Mesendoderm (in vitro differentiated cells): ENCODE measurements around the gene RRP15.

ENCODE experiments used
- DNase-seq: peaks from one replicate; pipeline ENCODE4 v3.0.0; 2013
- H2AK5ac ChIP-seq: 2 replicates; pipeline ENCODE4 v1.6.1; 2013; ENCODE audit warnings: low read length, inconsistent platforms
- H2BK120ac ChIP-seq: 2 replicates; pipeline ENCODE4 v1.6.1; 2013; ENCODE audit warnings: low read depth, mild to moderate bottlenecking, low read length, moderate library complexity, mixed read lengths
- H2BK15ac ChIP-seq: replicated peaks from 2 replicates; pipeline ENCODE4 v1.6.1; 2013; ENCODE audit warnings: low read depth, mild to moderate bottlenecking, moderate library complexity
- H2BK5ac ChIP-seq: 2 replicates; pipeline ENCODE4 v1.6.1; 2013; ENCODE audit warnings: low read length, inconsistent platforms
- H3K18ac ChIP-seq: 2 replicates; pipeline ENCODE4 v1.6.1; 2013; ENCODE audit warnings: mild to moderate bottlenecking, low read length, mixed read lengths
- H3K23ac ChIP-seq: one replicate; pipeline ENCODE4 v1.6.1; 2013; ENCODE audit warnings: low read length
- H3K27ac ChIP-seq: 2 replicates; pipeline ENCODE4 v1.5.1; 2013; ENCODE audit warnings: low read depth, mild to moderate bottlenecking, inconsistent platforms, low read length, moderate library complexity
- H3K27me3 ChIP-seq: 2 replicates; pipeline ENCODE4 v1.6.1; 2013; ENCODE audit warnings: low read length, control low read depth, mild to moderate bottlenecking, inconsistent platforms; ENCODE audit not compliant: insufficient read depth, poor library complexity
- H3K36me3 ChIP-seq: 2 replicates; pipeline ENCODE4 v1.6.1; 2013; ENCODE audit warnings: low read length, inconsistent platforms; ENCODE audit not compliant: control insufficient read depth, insufficient read depth
- H3K4ac ChIP-seq: one replicate; pipeline ENCODE4 v1.6.1; 2013; ENCODE audit warnings: low read depth, mild to moderate bottlenecking, low read length, moderate library complexity
- H3K4me1 ChIP-seq: 2 replicates; pipeline ENCODE4 v1.6.1; 2013; ENCODE audit warnings: low read depth, low read length, inconsistent platforms; ENCODE audit not compliant: control insufficient read depth
- H3K4me2 ChIP-seq: 2 replicates; pipeline ENCODE4 v1.6.1; 2013; ENCODE audit warnings: low read length
- H3K4me3 ChIP-seq: 2 replicates; pipeline ENCODE4 v1.5.1; 2013; ENCODE audit warnings: mild to moderate bottlenecking, low read length
- H3K56ac ChIP-seq: one replicate; pipeline ENCODE4 v1.6.1; 2013; ENCODE audit warnings: low read length
- H3K79me1 ChIP-seq: 2 replicates; pipeline ENCODE4 v1.6.1; 2013; ENCODE audit warnings: low read length, inconsistent platforms
- H3K79me2 ChIP-seq: 2 replicates; pipeline ENCODE4 v1.6.1; 2013; ENCODE audit warnings: mild to moderate bottlenecking, low read length; ENCODE audit not compliant: control insufficient read depth, insufficient read depth
- H3K9ac ChIP-seq: 2 replicates; pipeline ENCODE4 v1.6.1; 2013; ENCODE audit warnings: low read length, inconsistent platforms
- H4K5ac ChIP-seq: one replicate; pipeline ENCODE4 v1.6.1; 2013; ENCODE audit warnings: low read length
- H4K8ac ChIP-seq: one replicate; pipeline ENCODE4 v1.6.1; 2013; ENCODE audit warnings: low read depth, mild to moderate bottlenecking, control low read depth, low read length, moderate library complexity
- WGBS: extraction: QIAGEN DNeasy Blood & Tissue Kit; methylation state at CpG from one replicate; pipeline ENCODE4 v1.1.7; 2013; ENCODE audit warnings: low lambda C conversion rate, missing lambda C conversion rate; ENCODE audit not compliant: insufficient coverage; ENCODE audit errors: extremely low coverage; 5-methylcytosine and 5-hydroxymethylcytosine counted together

RRP15 gene

GRCh38 chr1:218344814-218345672 lies 60.0 kb downstream of the RRP15 start, which contains the start of gene TGFB2:
Gene TGFB2 (plus strand): TSS chr1:218345336. CDS start chr1:218346702, 1,366 bp downstream.
- Histone ChIP-seq H3K27ac (no peak within 1 kb of the TSS), H3K4me3 (peak within 1 kb of the TSS; percentile 46), H3K79me2 (no peaks in the 10 kb centered on the region), H3K9ac (peak within 1 kb of the TSS; percentile 62), H3K79me1 (no peaks in the 10 kb centered on the region), H3K18ac (no peak within 1 kb of the TSS), H3K4me1 (peaks cover 3% of the 10 kb centered on the region), H3K27me3 (peaks cover 6% of the 10 kb centered on the region), H3K4me2 (peak within 1 kb of the TSS; percentile 97), H4K8ac (no peak within 1 kb of the TSS), H2BK120ac (no peak within 1 kb of the TSS), H3K56ac (peak within 1 kb of the TSS; percentile 79), H4K5ac (no peak within 1 kb of the TSS), H3K36me3 (no peaks in the 10 kb centered on the region), H2AK5ac (no peak within 1 kb of the TSS), H3K4ac (no peak within 1 kb of the TSS), H2BK15ac (no peak within 1 kb of the TSS), H3K23ac (peak within 1 kb of the TSS; percentile 25), H2BK5ac (no peak within 1 kb of the TSS)
- DNase-seq, result peak; percentile 68
- WGBS, result no CpG with 5 or more reads among the region's 22 CpGs

- no peak overlapping the region for H4K8ac ChIP-seq
- no peak overlapping the region for H2AK5ac ChIP-seq
- no CpG with 5 or more reads among the region's 64 CpGs for WGBS
- H3K4me3 ChIP-seq, result peak overlapping the region; percentile 46
- no peak overlapping the region for H2BK15ac ChIP-seq
- peaks cover 3% of the 10 kb centered on the region for H3K4me1 ChIP-seq
- no peaks in the 10 kb centered on the region for H3K79me1 ChIP-seq
- peak; percentile 78 for DNase-seq
- H2BK120ac ChIP-seq, result no peak overlapping the region
- H2BK5ac ChIP-seq, result no peak overlapping the region
- H3K18ac ChIP-seq, result no peak overlapping the region
- no peak overlapping the region for H4K5ac ChIP-seq
- peak overlapping the region; percentile 25 for H3K23ac ChIP-seq
- H3K36me3 ChIP-seq, result no peaks in the 10 kb centered on the region
- peak overlapping the region; percentile 79 for H3K56ac ChIP-seq
- peaks cover 6% of the 10 kb centered on the region for H3K27me3 ChIP-seq
- no peak overlapping the region for H3K4ac ChIP-seq
- no peak overlapping the region for H3K27ac ChIP-seq
- peak overlapping the region; percentile 97 for H3K4me2 ChIP-seq
- peak overlapping the region; percentile 62 for H3K9ac ChIP-seq
- no peaks in the 10 kb centered on the region for H3K79me2 ChIP-seq
Observed at GRCh38 chr1:218345673-218346390, 60.7 kb downstream of the RRP15 start.

GRCh38 chr1:218346391-218347204 lies 61.5 kb downstream of the RRP15 start:
- Histone ChIP-seq H2BK120ac (no peak overlapping the region), H3K79me1 (no peaks in the 10 kb centered on the region), H3K18ac (no peak overlapping the region), H3K4me1 (peaks cover 2% of the 10 kb centered on the region), H3K27me3 (peaks cover 6% of the 10 kb centered on the region), H2BK5ac (no peak overlapping the region), H3K4ac (no peak overlapping the region), H3K56ac (peak overlapping the region; percentile 56), H3K27ac (no peak overlapping the region), H3K36me3 (no peaks in the 10 kb centered on the region), H3K9ac (peak overlapping the region; percentile 49), H3K79me2 (no peaks in the 10 kb centered on the region), H2AK5ac (no peak overlapping the region), H2BK15ac (no peak overlapping the region), H3K4me3 (peak overlapping the region; percentile 14), H3K23ac (no peak overlapping the region), H4K8ac (no peak overlapping the region), H4K5ac (no peak overlapping the region), H3K4me2 (peak overlapping the region; percentile 97)
- DNase-seq, result peak; percentile 57
- WGBS, result no CpG with 5 or more reads among the region's 39 CpGs

GRCh38 chr1:218347336-218347722 lies 62.2 kb downstream of the RRP15 start:
- H2BK120ac ChIP-seq, result no peak overlapping the region
- peaks cover 6% of the 10 kb centered on the region for H3K27me3 ChIP-seq
- H3K4me3 ChIP-seq, result no peak overlapping the region
- peak; percentile 44 for DNase-seq
- no peaks in the 10 kb centered on the region for H3K36me3 ChIP-seq
- no peak overlapping the region for H3K56ac ChIP-seq
- H4K8ac ChIP-seq, result no peak overlapping the region
- no peak overlapping the region for H2BK5ac ChIP-seq
- no peak overlapping the region for H3K18ac ChIP-seq
- no peak overlapping the region for H2BK15ac ChIP-seq
- no peak overlapping the region for H3K23ac ChIP-seq
- no peak overlapping the region for H3K4ac ChIP-seq
- no peaks in the 10 kb centered on the region for H3K79me2 ChIP-seq
- H3K4me2 ChIP-seq, result peak overlapping the region; percentile 66
- no peak overlapping the region for H3K27ac ChIP-seq
- H3K9ac ChIP-seq, result peak overlapping the region; percentile 49
- H3K79me1 ChIP-seq, result no peaks in the 10 kb centered on the region
- H3K4me1 ChIP-seq, result peaks cover 2% of the 10 kb centered on the region
- WGBS, result no CpG with 5 or more reads among the region's 14 CpGs
- no peak overlapping the region for H4K5ac ChIP-seq
- no peak overlapping the region for H2AK5ac ChIP-seq

- Histone ChIP-seq H3K79me2 (no peaks in the 10 kb centered on the region), H2BK120ac (no peak overlapping the region), H3K27ac (no peak overlapping the region), H3K56ac (no peak overlapping the region), H2BK15ac (no peak overlapping the region), H3K79me1 (no peaks in the 10 kb centered on the region), H3K4me3 (no peak overlapping the region), H2BK5ac (no peak overlapping the region), H3K36me3 (no peaks in the 10 kb centered on the region), H4K8ac (no peak overlapping the region), H3K4me1 (peaks cover 2% of the 10 kb centered on the region), H3K18ac (no peak overlapping the region), H3K9ac (no peak overlapping the region), H3K4ac (no peak overlapping the region), H2AK5ac (no peak overlapping the region), H3K4me2 (peak overlapping the region; percentile 66), H3K27me3 (peaks cover 6% of the 10 kb centered on the region), H3K23ac (no peak overlapping the region), H4K5ac (no peak overlapping the region)
- no CpG with 5 or more reads among the region's 9 CpGs for WGBS
- DNase-seq, result peak; percentile 45
Observed at GRCh38 chr1:218347723-218348627, 62.9 kb downstream of the RRP15 start.
